ENCODE results near the gene PCDHA8. TPM values are rescaled to one million over a fixed set of nuclear protein-coding genes. Genes with fewer than 3 reads are reported as not detected.

Gene PCDHA8
- total and polyA plus RNA-seq, 2 of the 13 experiments (the other 11 are each of a cell fraction or from before 2014, with no cell fraction given): 0.03 to 0.11 TPM

DNA sequence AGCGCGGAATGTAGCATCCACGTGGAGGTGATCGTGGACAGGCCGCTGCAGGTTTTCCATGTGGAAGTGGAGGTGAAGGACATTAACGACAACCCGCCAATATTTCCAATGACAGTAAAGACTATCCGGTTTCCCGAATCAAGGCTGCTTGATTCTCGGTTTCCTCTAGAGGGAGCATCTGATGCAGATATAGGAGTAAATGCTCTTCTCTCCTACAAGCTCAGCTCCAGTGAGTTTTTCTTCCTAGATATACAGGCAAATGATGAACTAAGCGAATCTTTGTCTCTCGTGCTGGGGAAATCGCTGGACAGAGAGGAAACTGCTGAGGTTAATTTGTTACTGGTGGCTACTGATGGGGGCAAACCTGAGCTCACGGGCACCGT is 45.7 kb upstream of the PCDHA8 start:
- Histone ChIP-seq H3K79me2 (ENCODE audit: insufficient read depth, low read length) (no peaks in the 10 kb centered on the region), H3K4me1 (ENCODE audit: insufficient read depth, low read length) (no peaks in the 10 kb centered on the region), H3K4me2 (ENCODE audit: low read depth, low read length) (no peak overlapping the region), H2AFZ (ENCODE audit: low read length) (no peak overlapping the region), H3K9me3 (ENCODE audit: low read length) (peaks cover 31% of the 10 kb centered on the region), H3K36me3 (replicated peaks in 1 of 2; ENCODE audit: control insufficient read depth in 1 of 2, insufficient read depth in 2 of 2, low read length in 2 of 2) (no peaks in the 10 kb centered on the region), H3K27me3 (ENCODE audit: control insufficient read depth in 1 of 2, insufficient read depth in 2 of 2, low read length in 2 of 2) (no peaks in the 10 kb centered on the region), H3K27ac (ENCODE audit: extremely low read length, insufficient read depth, low read length) (no peak overlapping the region), H4K20me1 (ENCODE audit: insufficient read depth, low read length) (no peaks in the 10 kb centered on the region), H3K4me3 (replicated peaks in 1 of 3; ENCODE audit: insufficient read depth in 1 of 3, low read depth in 2 of 3, low read length in 3 of 3) (no peak overlapping the region), H3K9ac (ENCODE audit: insufficient read depth, low read depth, low read length) (no peak overlapping the region)
- intact Hi-C loops (cut with micrococcal nuclease; ENCODE audit: unreplicated experiment): no loop called here
- FAIRE-seq: no peak
- no peak for DNase-seq (ENCODE audit: low spot score)
- ChIA-PET CTCF (ENCODE audit: low intra/inter-chr PET ratio, low total read pairs) (no interaction called here), POLR2A (no interaction called here)
- WGBS (ENCODE audit: low lambda C conversion rate): 41% methylated on average over 15 of the region's 15 CpGs
- in situ Hi-C loops (cut with HindIII; ENCODE audit: extremely low pct_ligation_motif_present, low pct_unique_long_range_greater_than_20kb): no loop called here
- peak; percentile 69 for ATAC-seq
- no TSS peak for BruUV-seq (replicated peaks)
- TF ChIP-seq BRF2 (CRISPR knock-in tag; IDR thresholded peaks at IDR 0.05) (no peak), DMAP1 (CRISPR knock-in tag; IDR thresholded peaks at IDR 0.05) (no peak), ZNF569 (CRISPR knock-in tag; IDR thresholded peaks at IDR 0.05; ENCODE audit: borderline replicate concordance) (no peak), ZNF510 (CRISPR knock-in tag; IDR thresholded peaks at IDR 0.05; ENCODE audit: low read depth) (no peak), ONECUT2 (CRISPR knock-in tag; IDR thresholded peaks at IDR 0.05) (no peak), ZNF143 (CRISPR knock-in tag; IDR thresholded peaks at IDR 0.05) (no peak), MXI1 (IDR thresholded peaks at IDR 0.05; ENCODE audit: borderline replicate concordance, low read depth, low read length) (no peak), ZNF337 (CRISPR knock-in tag; IDR thresholded peaks at IDR 0.05; ENCODE audit: borderline replicate concordance, low read depth) (no peak), ZNF724P (CRISPR knock-in tag; IDR thresholded peaks at IDR 0.05; ENCODE audit: borderline replicate concordance) (no peak), ZNF609 (CRISPR knock-in tag; IDR thresholded peaks at IDR 0.05; ENCODE audit: borderline replicate concordance) (no peak), PCBP2 (optimal IDR thresholded peaks at IDR 0.05; ENCODE audit: low read depth, low read length, poor library complexity, severe bottlenecking) (no peak), SNAI1 (CRISPR knock-in tag; IDR thresholded peaks at IDR 0.05; ENCODE audit: borderline replicate concordance) (no peak), KAT7 (CRISPR knock-in tag; IDR thresholded peaks at IDR 0.05; ENCODE audit: borderline replicate concordance) (no peak)
- TF ChIP-seq, protein P1, sequence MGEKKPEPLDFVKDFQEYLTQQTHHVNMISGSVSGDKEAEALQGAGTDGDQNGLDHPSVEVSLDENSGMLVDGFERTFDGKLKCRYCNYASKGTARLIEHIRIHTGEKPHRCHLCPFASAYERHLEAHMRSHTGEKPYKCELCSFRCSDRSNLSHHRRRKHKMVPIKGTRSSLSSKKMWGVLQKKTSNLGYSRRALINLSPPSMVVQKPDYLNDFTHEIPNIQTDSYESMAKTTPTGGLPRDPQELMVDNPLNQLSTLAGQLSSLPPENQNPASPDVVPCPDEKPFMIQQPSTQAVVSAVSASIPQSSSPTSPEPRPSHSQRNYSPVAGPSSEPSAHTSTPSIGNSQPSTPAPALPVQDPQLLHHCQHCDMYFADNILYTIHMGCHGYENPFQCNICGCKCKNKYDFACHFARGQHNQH (CRISPR knock-in tag; IDR thresholded peaks at IDR 0.05): no peak
- TF ChIP-seq, protein P2, sequence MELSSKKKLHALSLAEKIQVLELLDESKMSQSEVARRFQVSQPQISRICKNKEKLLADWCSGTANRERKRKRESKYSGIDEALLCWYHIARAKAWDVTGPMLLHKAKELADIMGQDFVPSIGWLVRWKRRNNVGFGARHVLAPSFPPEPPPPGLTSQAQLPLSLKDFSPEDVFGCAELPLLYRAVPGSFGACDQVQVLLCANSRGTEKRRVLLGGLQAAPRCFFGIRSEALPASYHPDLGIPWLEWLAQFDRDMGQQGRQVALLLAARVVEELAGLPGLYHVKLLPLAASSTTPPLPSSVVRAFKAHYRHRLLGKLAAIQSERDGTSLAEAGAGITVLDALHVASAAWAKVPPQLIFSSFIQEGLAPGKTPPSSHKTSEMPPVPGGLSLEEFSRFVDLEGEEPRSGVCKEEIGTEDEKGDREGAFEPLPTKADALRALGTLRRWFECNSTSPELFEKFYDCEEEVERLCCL (CRISPR knock-in tag; IDR thresholded peaks at IDR 0.05; ENCODE audit: borderline replicate concordance): no peak

Data from HepG2 (cell line).